GM03348 (cell line): ENCODE measurements around the gene GTSF1L.

Source experiments
- DNase-seq: peaks from one replicate; pipeline ENCODE4 v3.0.0; 2012; ENCODE audit warnings: low spot score

GTSF1L gene

DNA sequence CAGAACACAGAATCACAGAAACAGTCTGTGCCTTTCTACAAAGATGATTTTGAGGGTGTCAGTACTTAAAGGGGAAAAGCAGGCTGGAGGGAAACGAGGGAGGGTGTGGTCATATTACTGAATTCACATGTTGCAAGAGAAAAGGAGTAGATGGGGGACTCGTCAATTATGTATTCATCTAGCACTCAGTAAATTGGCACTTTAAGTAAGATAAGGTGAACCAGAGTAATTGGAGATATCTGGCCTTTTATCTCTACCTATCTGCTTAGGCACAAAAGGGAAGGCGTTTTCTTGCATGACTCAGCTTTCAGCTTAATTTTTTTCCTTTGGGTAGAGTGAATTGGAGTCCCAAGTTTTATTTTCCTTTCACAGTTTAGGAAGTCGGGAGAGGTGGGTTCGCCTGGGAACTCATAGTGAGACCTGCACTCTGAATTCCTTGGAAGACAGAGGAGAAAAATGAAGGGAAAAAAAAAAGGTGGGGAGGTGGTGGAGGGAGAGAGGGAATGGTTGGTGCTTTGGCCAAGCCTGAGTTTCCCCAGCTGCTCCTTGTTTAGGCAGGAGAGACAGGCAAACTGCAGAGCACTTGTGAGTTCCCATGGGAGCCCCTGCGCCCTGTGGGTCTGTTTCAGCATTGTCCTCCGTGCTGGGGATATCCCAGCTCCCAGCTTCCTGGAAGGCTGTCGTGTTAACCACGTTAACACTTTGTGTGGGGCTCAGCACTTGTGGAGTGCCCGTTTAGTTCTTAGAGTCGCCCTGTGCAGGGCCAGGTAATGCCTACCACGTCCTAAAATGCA, 19.7 kb upstream of the GTSF1L start:
- no peak for DNase-seq

DNA sequence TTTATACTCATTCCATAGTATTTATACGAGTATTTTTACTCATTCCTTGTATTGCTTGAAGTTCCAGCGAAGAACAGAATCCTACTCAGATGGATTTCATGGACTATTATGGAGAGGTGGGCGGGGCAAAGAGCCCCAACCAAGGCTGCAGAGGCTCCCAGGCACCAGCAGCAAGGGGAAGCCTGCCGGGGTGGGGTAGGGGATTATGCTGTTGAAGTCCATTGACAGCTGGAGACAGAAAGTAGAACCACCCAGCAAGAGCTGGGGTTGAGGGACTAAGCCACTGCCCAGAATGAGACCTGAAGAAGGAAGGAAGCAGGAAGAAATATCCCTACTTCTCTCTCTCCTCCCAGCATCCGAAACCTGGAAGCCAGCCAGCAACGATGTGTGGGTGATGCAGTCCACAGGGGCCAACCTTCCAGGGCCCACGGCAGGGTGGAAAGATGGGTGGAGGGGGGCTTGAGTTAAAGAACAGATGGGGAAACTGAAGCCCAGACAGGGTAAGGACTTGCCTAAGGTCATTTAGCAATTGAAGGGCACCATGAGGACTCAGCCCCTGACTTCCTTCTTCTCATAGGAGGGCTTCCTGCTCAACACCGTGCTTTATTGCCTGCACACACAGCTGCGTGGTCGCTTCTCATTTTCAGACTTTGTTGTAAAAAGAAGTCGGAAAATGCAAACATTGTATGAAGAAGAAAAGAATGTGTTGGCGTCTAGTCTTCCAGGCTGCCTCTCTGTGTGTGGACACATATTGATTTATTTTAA, 18.3 kb upstream of the GTSF1L start:
- no peak for DNase-seq

DNA sequence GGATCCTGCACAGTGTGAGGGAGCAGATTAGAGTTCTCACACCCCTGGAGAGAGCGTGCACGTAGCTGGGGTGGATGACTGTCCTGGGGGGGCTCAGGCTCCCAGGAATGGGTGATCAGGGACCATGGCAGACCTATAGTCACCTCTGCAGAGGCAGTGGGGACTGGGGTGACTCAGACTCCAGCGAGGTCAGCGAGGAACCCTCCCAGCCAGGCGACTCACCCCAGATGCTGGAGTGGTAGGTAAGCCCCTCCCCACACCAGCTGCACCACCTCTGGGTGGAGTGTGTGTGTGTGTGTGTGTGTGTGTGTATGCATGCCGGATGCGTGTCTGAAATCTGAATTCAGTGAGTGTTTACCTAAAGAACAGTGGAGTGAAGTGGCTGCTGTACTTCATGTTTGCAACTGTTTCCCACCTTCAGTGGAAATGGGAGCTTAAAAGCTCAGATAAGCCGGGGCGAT, 17.4 kb upstream of the GTSF1L start:
- no peak for DNase-seq

DNA sequence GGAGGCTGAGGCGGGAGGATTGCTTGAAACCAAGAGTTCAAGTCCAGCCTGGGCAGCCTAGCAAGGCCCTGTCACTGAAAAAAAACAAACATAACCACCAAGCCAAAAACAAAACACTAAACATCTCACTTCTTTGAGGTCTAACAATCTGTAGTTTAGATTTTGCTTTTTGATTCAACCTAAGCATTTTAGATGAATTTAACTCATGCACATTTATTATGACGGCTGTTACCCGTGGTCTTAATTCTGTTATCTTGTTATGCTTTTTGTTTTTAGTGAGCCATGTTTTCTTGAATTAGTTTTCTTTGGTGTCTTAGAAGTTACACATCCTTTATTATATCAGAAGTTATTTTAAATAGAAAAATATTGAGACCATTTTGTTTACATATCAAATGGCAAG, 13.8 kb upstream of the GTSF1L start:
- no peak for DNase-seq

DNA sequence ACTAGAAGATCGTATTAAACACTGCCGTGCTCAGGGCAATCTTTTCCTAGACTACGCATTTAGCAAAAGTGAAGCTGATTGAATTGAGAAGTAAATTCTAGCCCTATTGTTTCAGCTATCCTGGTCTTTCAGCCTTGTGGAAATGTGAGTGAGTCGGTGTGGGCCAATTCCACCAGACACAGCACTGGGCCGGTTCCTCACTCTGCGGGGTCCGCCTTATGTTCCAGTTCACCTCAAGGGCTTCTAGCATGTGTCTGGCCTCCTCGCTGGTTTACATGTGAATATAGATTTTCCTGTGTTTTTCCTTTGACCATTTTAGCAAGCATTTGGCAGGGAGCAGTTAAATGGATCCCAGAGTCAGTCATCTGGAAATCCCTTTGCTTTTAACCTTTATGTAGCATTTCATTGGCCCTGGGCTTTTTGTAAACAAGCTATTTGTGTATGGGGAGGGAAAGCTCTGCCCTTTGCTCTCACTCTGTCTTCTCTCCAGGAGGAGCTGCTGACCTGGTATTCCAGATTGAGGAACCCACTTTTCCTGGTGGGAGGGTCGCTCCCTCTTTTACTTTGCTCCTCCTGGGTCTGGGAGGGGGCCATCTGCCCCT, 12.4 kb upstream of the GTSF1L start:
- no peak for DNase-seq

DNA sequence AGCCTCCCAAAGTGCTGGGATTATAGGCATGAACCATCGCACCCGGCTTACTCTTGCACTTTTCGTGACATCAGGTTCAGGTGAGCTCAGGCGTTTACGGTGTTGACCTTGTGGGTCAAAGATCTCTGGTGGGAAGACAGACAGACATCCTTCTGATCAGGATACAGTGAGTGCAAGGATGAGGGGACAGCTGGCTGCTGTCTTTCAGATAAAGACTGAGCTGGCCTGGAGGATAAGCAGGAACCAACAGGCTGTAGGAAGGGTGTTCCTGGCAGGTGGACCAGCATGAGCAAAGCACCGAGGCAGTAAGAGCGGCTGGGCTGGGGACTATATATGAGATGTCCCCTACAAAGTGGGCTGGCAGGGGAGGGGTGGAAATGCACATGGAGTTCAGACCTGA, 11.1 kb upstream of the GTSF1L start:
- DNase-seq: no peak

DNA sequence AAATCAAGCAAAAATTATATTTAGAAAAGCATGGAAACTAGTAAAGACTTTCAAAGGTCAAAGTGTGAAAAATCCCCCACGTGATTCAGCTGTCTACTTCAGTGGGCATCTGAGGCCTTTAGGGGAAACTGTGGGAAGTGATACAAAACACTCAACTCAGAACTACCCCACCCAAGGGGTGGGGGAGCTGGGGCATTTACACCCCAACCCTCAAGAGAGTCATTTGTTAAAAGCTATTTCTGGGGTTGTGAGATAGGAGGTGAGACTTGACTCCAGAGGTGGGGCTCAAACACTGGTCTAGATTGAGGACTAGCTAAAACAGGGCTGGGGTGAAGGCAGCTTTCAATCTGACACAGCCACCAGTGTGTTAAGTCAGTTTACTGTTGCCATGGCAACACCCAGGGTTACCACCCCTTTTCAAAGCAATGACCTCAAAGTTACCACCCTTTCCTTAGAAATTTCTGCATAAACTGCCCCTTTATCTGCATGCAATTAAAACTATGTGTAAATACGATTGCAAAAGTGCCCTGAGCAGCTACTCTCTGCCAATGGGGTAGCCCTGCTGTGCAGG, 9.9 kb upstream of the GTSF1L start:
- no peak for DNase-seq

DNA sequence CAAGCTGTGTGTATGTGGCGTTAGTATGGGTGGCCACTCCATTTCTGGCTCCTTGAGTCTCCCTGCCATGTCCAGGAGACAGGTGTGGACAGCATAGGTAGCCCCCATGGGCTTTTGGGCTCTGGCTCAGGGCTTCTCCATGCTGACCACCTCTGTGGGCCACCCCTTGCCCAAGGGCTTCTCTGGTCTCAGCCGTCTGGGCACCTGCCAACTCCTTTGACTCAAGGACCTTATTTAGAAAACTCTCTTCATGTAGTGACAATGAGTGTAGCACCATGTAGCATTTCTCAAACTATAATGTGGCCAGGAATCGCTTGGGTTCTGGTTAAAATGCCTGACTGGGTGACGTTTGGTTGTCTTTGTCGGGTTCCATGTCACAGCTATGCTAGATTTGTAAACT, 5.1 kb upstream of the GTSF1L start:
- DNase-seq: no peak

DNA sequence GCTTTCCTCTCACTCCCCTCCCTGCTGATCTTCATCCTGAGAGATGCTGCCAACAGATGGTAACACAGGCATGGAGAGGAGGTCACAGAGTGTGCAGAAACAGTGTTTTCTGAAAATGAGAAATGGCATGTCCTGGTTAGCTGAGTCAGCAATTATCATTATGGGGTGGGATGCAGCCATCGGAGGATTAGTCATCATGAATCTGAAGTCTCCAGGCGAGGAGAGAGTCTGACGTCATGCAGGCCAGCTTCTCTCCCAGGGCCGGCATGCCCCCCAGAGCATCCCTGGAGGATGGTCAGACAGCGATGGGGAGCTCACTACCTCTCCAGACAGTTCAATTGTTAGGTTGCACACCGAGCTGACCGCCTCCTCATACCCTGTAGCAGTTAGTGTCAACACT, 4.7 kb upstream of the GTSF1L start:
- peak; percentile 34 for DNase-seq

DNA sequence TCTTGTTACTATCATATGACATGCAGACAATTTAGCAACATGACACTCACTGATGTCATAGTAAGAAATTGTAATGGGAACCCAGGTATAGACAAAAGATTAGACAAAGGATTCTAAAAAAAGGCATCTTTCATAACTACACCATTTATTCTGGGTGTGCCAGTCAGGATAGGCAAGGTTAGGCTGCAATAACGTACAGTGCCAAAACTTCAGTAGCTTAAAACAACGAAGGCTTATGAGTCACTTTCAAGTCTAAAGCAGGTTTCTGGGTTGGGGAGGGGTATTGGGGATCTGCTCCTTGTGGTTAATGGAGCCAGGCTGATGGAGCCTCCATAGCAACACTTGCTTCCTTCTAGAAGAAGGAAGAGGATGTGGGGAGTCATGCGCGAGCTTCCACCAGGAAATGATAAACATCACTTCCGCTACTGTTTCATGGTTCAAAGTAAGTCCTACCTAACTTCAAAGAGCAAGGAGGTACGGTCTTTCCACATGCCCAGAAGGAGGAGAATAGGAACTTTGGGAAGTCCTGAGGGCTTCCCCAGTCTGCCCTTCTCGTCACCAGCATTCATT, 2.0 kb upstream of the GTSF1L start:
- no peak for DNase-seq

DNA sequence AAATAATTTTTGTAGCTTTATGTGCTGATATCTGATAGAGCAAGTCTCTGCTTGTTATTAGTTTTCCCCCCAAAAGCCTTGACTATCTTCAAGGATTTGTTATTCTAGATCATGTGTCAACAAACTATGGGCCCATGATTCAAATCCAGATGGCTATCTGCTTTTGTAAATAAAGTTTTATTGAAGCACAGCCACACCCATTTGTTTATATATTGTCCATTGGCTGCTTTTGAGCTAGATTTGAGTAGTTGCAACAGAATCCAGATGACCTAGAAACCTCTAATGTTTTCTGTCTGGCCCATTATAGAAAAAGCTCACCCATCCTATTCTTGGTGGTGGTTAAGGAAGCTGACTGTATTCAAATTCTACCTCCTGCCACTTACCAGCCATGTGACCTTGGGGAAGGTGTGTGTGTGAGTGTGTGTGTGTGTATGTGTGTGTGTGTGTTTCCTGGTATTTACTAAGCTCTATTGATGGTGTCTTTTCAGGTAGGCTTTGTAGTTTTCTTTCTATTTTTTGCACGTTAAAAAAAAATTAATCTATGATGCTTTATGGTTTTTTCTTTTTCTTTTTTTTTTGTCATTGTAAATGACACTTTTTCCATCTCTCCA, 1.3 kb upstream of the GTSF1L start:
- DNase-seq: no peak

DNA sequence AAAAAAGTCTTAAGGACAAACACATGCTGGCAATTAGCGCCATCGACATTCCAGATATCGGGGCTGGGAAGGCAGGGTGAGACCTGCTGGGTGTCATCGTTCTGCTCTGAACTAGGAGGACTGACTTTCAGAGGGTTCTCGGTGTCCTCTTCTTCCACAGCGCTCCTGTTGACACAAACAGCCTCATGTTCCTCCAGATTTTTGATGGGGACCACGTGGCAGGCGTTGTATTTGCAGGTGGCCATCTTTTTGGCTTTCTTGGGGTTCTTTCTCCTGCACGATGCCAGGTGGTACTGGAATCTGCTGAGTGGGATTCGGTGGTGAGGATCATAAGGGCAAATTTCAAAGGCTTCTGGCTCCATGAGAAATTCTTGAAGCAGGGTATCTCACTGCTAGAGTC, 469 bp downstream of the GTSF1L start:
- DNase-seq: no peak

DNA sequence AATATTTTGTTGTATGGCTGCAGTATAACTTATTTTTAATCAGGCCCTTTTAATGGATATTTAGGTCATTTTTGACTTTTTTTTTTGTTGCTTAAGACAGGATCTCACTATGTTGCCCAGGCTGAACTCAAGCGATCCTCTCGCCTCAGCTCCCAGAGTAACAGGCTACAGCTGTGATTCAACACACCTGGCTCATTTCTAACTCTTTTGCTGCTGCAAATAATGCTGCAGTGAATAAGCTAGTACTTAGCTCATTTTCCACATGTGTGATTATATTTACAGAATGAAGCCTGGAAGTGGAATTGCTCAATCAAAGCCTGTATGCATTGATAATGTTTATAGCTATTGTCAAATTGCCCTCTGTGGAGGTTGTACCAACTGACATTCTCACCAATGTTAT, 1.1 kb downstream of the GTSF1L start:
- DNase-seq: no peak

DNA sequence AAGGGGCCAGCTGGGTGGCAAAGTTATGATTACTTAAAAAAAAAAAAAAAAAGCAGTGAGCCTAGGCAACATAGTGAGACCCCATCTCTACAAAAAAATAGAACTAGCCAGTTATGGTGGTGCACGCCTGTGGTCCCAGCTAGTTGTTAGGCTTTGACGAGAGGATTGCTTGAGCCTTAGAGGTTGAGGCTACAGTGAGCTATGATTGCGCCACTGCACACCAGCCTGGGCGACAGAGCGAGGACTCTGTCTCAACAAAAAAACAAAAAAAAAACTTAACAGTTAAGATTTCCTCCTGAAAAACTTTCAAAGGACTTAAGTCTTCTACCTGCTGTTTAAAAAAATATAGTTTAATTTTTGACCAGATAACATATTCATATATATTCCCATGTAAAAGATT, 2.4 kb downstream of the GTSF1L start:
- DNase-seq: no peak

DNA sequence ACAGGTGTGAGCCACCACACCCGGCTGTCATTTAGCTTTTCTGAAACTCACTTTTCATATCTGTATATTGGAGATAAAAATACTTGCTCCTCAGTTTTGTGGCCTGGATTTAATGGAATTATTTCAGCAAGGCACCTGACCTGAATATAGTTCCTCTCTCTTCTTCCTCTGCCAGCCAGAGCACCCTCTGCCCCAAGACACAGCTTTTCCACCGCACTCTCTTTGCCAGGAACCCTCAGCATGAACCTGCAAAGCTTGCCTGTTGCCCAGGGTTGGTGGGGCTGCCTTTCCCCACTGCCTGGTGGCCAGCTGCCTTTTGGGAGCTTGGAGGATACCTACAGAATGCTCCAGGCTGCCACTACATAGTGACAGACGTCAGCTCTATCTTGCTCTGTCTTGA, 3.1 kb downstream of the GTSF1L start:
- DNase-seq: no peak

DNA sequence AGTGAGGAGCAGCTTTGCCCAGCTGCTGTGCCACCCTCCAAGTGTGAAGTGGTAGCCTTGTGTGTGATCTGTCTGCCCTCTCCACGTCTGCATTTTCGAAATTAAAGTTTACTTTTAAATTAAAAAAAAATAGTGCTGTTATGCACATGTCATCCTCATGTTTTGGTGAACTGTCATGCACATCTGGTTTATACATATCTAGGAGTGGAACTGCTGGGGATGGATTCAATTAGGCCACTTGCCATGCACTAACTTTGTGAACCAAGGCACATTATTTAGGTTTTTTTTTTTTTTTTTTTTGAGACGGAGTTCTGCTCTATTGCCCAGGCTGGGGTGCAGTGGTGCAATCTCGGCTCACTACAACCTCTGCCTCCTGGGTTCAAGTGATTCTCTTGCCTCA, 3.6 kb downstream of the GTSF1L start:
- no peak for DNase-seq

DNA sequence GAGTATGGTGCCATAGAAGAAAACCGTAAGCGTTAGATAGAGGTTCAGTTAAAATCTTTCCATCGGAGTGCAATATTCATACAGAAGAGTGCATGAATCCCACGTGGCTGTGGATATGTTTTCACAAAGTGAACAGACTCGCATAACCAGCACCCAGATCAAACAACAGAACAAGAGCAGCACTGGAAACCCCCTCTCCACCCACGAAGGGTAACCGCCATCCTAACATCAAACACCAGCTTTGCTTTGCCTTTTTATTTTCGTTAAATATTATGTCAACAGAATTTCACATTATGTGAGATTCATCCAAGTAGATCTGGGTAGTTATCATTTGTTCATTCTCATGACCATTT, 4.7 kb downstream of the GTSF1L start:
- no peak for DNase-seq

DNA sequence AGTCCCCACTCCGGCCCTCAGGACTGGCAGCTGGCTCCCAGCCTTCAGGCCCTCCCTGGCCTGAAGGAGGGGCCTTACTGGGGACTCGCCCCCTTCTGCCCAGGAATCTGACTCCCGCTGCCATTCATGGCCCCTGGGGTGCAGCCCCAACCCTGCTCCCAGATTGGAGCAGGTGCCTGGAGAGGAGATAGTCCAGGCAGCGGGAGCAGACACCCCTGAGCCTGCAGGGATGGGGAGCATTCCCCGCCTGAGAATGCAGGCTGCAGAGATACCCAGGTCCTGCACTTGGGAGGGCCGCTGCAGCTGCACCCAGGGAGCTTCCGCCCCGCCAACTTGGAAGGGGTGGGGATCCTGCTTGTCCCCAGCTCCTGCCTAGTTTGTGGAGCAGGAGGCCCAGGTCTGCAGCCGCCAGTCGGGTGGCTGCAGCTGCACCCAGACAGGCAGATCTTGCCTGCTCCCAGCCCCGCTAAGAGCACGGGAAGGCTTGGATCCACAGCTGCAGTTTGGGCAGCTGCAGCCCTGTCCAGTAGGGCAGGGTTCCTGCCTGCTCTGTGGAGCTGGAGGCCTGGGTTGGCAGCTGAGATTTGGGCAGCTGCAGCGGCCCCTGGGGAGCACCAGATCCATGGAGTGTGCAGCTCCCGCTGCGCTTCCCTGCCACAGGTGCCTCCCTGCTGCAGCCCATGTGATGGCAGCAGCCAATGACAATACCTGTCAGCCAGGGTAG, 5.2 kb downstream of the GTSF1L start:
- no peak for DNase-seq

DNA sequence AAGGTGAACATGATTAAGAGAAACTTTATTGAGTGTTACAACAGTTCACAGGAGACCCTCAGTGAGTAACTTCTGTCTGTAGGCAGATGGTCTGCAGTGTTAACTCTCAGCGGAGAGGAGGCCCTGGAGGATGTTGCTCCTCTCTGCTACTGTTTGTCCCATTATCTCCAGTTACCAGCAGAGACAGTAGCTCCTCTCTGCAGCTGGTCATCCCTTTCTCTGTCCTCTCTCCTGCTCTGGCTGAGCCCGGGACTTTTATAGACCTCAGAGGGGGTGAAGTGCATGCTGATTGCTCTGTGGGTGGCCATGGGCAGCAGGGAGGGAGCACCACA, 5.7 kb downstream of the GTSF1L start:
- DNase-seq: no peak

DNA sequence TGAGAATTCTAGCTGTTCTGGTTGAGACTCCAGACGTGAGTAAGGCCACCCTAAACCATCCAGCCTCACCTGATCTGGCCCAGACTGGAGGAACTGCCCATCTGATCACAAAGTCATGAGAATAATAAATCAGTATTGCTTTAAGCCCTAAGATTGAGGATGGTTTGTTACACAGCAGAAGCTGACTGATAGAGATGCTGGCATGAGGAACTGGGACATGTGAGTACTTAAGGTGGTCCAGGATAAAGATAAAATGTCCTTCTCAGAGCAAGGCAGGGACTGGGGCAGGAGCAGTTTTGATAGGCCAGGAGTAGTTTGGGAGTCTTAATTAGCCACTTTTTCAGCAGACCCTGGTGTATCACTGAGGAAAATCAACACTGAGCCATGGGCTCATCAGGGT, 6.8 kb downstream of the GTSF1L start:
- DNase-seq: no peak

DNA sequence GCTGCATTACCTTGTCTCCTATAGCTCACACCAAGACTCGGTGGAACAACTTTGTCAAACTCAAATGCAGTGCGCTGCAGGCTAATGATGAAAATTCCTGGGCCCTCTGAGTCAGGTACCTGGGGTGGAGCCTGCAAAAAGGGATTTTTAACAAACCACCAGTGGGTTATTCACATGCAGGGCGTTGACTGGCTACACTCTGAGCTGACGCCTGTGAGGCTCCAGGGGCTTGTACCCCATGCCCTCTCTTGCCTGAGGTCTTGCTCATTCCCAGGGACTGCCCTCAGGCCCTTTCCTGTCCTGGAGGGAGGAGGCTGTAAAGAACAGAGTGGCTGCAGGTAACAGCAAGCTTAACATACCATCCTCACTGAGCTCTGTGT, 9.2 kb downstream of the GTSF1L start:
- no peak for DNase-seq
